ENCODE measurements around the gene HTT-AS. TPM values are rescaled to one million over a fixed set of nuclear protein-coding genes. Genes with fewer than 3 reads are reported as not detected.

The HTT-AS gene
- total and polyA plus RNA-seq, 2 of the 8 experiments (the other 6 are each of a cell fraction or from before 2014, with no cell fraction given) = not detected

DNA sequence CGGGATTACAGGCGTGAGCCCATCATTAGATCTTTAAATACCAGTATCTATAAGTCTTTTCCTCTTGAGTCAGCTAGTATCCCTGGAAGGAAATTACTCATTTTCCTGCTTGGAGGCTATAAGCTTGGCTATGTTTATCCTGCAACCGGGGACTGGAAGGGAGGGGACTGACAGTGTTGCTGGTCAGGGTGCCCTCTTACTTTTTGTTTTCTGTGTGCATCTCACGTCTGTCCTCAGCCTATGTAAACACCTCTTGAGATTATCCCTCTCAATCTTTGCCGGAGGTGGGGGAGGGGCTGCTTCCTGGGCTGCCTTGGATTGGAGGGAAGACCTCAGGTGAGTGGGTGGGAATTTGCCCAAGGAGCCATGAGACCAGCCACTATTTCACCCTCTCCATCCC is 37.1 kb upstream of the HTT-AS start:
- no peak overlapping the region for H3K4ac ChIP-seq (replicated peaks; ENCODE audit: insufficient read length, low read depth, low read length)
- H3K18ac ChIP-seq (ENCODE audit: extremely low read depth, low read length) = no peak overlapping the region
- peaks cover 3% of the 10 kb centered on the region; the same call in 1 of the 2 replicates for H3K79me1 ChIP-seq (ENCODE audit: low read depth, low read length)
- H3K4me3 ChIP-seq (ENCODE audit: extremely low read depth in 1 of 4, insufficient read depth in 2 of 4, low read depth in 3 of 4, low read length in 4 of 4) = no peak overlapping the region
- no peak overlapping the region for H4K5ac ChIP-seq (ENCODE audit: insufficient read length, low read depth, low read length)
- no peak overlapping the region for H2BK120ac ChIP-seq (replicated peaks; ENCODE audit: low read depth, low read length)
- H2BK5ac ChIP-seq (ENCODE audit: low read depth, low read length) = no peak overlapping the region
- POLR2A ChIA-PET (ENCODE audit: partially characterized antibody) = no interaction called here
- FAIRE-seq = no peak
- H2AFZ ChIP-seq (ENCODE audit: low read length) = no peak overlapping the region
- H3K23me2 ChIP-seq (ENCODE audit: low read depth, low read length) = no peaks in the 10 kb centered on the region
- H4K20me1 ChIP-seq (replicated peaks in 1 of 2; ENCODE audit: control insufficient read depth in 1 of 2, insufficient read depth in 2 of 2, low read length in 2 of 2) = peaks cover 0 to 9% of the 10 kb centered on the region in 2 experiments
- no peak overlapping the region for H3K9ac ChIP-seq (replicated peaks in 1 of 4; ENCODE audit: extremely low read depth in 1 of 4, low read depth in 3 of 4, low read length in 3 of 4)
- H3K9me3 ChIP-seq (ENCODE audit: insufficient read depth in 2 of 2, low read depth in 1 of 2, low read length in 1 of 2) = no peaks in the 10 kb centered on the region; a peak in 1 of 4 replicates
- no peak overlapping the region for H2BK15ac ChIP-seq (ENCODE audit: low read length)
- CTCF ChIA-PET (ENCODE audit: partially characterized antibody) = interaction anchor here (0.8 to 1.6 kb wide), 3 partner anchors 9 to 21 kb away, joined by 3 read pairs; no protein-coding TSS in a partner anchor
- no peak for DNase-seq (ENCODE audit: low read depth in 1 of 2, low spot score in 2 of 2)
- no peaks in the 10 kb centered on the region for H3K4me1 ChIP-seq (replicated peaks in 1 of 4; ENCODE audit: control insufficient read depth in 3 of 4, insufficient read depth in 4 of 4, low read length in 3 of 4)
- H3K14ac ChIP-seq (ENCODE audit: insufficient read length) = no peak overlapping the region
- no peak overlapping the region for H4K8ac ChIP-seq (ENCODE audit: extremely low read depth, insufficient read depth, low read length)
- no peak overlapping the region for H3K23ac ChIP-seq (ENCODE audit: insufficient read length)
- no peak overlapping the region for H3K56ac ChIP-seq (replicated peaks; ENCODE audit: insufficient read length, low read depth, low read length)
- H2BK20ac ChIP-seq (ENCODE audit: low read length) = no peak overlapping the region
- no peaks in the 10 kb centered on the region for H3K79me2 ChIP-seq (ENCODE audit: control insufficient read depth in 1 of 2, insufficient read depth in 2 of 2, low read length in 2 of 2)
- H3K36me3 ChIP-seq (ENCODE audit: control insufficient read depth in 2 of 4, insufficient read depth in 4 of 4, low read length in 3 of 4) = peaks cover 30 to 57% (median 47%) of the 10 kb centered on the region in 4 experiments
- no peak overlapping the region for H2BK12ac ChIP-seq (ENCODE audit: low read depth, low read length)
- H3K4me2 ChIP-seq (ENCODE audit: insufficient read depth in 1 of 2, low read depth in 2 of 2, low read length in 2 of 2) = no peak overlapping the region
- no peak overlapping the region for H3K27ac ChIP-seq (ENCODE audit: low read depth, low read length)
- H4K91ac ChIP-seq (replicated peaks; ENCODE audit: insufficient read length, low read length) = no peak overlapping the region
- WGBS, 2 experiments (ENCODE audit: extremely low coverage in 1 of 2, insufficient coverage in 1 of 2, insufficient read length in 1 of 2, insufficient replicate concordance in 2 of 2, low coverage in 1 of 2, low lambda C conversion rate in 2 of 2, missing lambda C conversion rate in 1 of 2) = 93% methylated on average over 5 of the region's 5 CpGs; no CpG with 5 or more reads in 1 of the 2 experiments
- H3K27me3 ChIP-seq (replicated peaks in 1 of 4; ENCODE audit: control insufficient read depth in 3 of 4, extremely low read depth in 1 of 4, insufficient read depth in 3 of 4, low read length in 3 of 4) = no peaks in the 10 kb centered on the region
- no peak overlapping the region for H2AK5ac ChIP-seq (ENCODE audit: low read depth, low read length)
- TF ChIP-seq SIRT6 (IDR thresholded peaks at IDR 0.05; ENCODE audit: low read length) = no peak
